DOHH2 (cell line): Measurements from ENCODE around the gene SETD9.

Experiments
- EZH2phosphoT487 ChIP-seq: fragments of 200-600 bp; sonication (generic); IDR thresholded peaks from 2 replicates; pipeline ENCODE4 v1.6.1; 2017; ENCODE audit warnings: borderline replicate concordance, mild to moderate bottlenecking, antibody characterized with exemption, low read length, moderate library complexity, mixed read lengths
- TF ChIP-seq, protein P1 (sequence below): fragments of 200-600 bp; sonication (generic); IDR thresholded peaks from one replicate; pipeline ENCODE4 v1.5.1; 2014; ENCODE audit warnings: antibody characterized with exemption, mild to moderate bottlenecking, low read depth, low read length; ENCODE audit not compliant: poor library complexity, severe bottlenecking

DNA sequence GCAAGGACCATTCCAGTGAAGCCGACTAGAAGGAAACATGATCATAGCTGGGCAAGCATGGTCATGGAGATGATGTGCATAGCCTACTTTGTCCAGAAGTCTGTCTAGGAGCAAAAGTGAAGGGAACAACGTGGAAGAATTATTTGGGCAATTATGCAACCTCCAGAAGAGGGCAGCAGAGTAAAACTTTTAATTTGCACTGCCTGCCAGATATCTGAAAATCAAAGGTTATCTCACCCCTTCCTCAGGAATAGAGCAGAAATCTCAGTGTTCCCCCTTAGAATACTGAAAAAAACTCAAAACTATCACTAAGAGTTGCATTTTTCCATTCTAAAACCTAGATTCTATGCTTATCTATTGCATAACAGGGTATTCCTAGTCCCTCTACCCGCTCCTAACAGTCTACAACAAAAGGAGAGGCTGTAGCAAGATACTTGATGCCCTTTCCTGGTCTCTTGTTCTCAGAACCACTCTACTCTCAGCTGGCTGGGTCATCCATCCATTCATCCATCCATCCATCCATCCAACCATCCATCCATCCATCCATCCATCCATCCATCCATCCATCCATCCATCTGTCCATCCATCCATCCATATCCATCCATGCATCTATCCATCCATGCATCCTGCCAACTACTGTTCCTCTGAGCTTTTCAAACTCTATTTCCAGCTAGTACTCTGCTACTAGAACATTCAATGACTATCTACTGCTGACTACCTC is 8.4 kb upstream of the SETD9 start:
- TF ChIP-seq, protein P1, sequence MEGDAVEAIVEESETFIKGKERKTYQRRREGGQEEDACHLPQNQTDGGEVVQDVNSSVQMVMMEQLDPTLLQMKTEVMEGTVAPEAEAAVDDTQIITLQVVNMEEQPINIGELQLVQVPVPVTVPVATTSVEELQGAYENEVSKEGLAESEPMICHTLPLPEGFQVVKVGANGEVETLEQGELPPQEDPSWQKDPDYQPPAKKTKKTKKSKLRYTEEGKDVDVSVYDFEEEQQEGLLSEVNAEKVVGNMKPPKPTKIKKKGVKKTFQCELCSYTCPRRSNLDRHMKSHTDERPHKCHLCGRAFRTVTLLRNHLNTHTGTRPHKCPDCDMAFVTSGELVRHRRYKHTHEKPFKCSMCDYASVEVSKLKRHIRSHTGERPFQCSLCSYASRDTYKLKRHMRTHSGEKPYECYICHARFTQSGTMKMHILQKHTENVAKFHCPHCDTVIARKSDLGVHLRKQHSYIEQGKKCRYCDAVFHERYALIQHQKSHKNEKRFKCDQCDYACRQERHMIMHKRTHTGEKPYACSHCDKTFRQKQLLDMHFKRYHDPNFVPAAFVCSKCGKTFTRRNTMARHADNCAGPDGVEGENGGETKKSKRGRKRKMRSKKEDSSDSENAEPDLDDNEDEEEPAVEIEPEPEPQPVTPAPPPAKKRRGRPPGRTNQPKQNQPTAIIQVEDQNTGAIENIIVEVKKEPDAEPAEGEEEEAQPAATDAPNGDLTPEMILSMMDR, result peak; percentile 78
- TF ChIP-seq EZH2phosphoT487, result no peak
